Smooth muscle cell of bladder (primary cell): ENCODE data around the gene LMX1A. TPM values are rescaled to one million over a fixed set of nuclear protein-coding genes. Genes with fewer than 3 reads are reported as not detected.

Experiments
- total RNA-seq: library from RNA; depleted of rRNA; stranded (reverse); fragments of >200 nt; gene quantifications from 2 replicates; pipeline ENCODE4 v1.2.3, GENCODE V29; 2014

Gene LMX1A
- total RNA-seq, result not detected in 2 replicates

GRCh38 chr1:165355977-165356811 is at the start of gene LMX1A:
LMX1A (minus strand) TSS chr1:165356715; CDS start chr1:165355559, 1,156 bp downstream.

Other genes with a start within 250 kb of the LMX1A start
- 0.09 TPM in 1 of 2 replicates, not detected in the other for gene RXRG, start 88.4 kb upstream of the LMX1A start, total RNA-seq
- gene LRRC52, start 187.3 kb upstream of the LMX1A start, total RNA-seq, result not detected in 2 replicates